Measurements from ENCODE around the gene CCL26. TPM values are rescaled to one million over a fixed set of nuclear protein-coding genes. Genes with fewer than 3 reads are reported as not detected.
A peak's percentile ranks its signal among the peaks of the same experiment; 100 is the strongest.

CCL26 gene
- total and polyA plus RNA-seq, 9 of the 15 experiments (the other 6 are each of a cell fraction or from before 2014, with no cell fraction given), result 2.3 to 26.8 (median 8.4) TPM

- TF ChIP-seq, protein P1, sequence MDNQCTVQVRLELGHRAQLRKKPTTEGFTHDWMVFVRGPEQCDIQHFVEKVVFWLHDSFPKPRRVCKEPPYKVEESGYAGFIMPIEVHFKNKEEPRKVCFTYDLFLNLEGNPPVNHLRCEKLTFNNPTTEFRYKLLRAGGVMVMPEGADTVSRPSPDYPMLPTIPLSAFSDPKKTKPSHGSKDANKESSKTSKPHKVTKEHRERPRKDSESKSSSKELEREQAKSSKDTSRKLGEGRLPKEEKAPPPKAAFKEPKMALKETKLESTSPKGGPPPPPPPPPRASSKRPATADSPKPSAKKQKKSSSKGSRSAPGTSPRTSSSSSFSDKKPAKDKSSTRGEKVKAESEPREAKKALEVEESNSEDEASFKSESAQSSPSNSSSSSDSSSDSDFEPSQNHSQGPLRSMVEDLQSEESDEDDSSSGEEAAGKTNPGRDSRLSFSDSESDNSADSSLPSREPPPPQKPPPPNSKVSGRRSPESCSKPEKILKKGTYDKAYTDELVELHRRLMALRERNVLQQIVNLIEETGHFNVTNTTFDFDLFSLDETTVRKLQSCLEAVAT (IDR thresholded peaks at IDR 0.05), result no peak
- TF ChIP-seq ARID2 (IDR thresholded peaks at IDR 0.05), result no peak
- no peak for TF ChIP-seq ZNF146 (CRISPR knock-in tag; IDR thresholded peaks at IDR 0.05; ENCODE audit: unreplicated experiment)
- TF ChIP-seq STAT5B (CRISPR knock-in tag; IDR thresholded peaks at IDR 0.05), result no peak
- TF ChIP-seq ZBTB9 (CRISPR knock-in tag; IDR thresholded peaks at IDR 0.05), result no peak
- TF ChIP-seq ATF6 (CRISPR knock-in tag; IDR thresholded peaks at IDR 0.05), result no peak; the same call in 1 of the 2 replicates
- TF ChIP-seq MCM2 (IDR thresholded peaks at IDR 0.05; ENCODE audit: low read depth), result no peak
- TF ChIP-seq, protein P2, sequence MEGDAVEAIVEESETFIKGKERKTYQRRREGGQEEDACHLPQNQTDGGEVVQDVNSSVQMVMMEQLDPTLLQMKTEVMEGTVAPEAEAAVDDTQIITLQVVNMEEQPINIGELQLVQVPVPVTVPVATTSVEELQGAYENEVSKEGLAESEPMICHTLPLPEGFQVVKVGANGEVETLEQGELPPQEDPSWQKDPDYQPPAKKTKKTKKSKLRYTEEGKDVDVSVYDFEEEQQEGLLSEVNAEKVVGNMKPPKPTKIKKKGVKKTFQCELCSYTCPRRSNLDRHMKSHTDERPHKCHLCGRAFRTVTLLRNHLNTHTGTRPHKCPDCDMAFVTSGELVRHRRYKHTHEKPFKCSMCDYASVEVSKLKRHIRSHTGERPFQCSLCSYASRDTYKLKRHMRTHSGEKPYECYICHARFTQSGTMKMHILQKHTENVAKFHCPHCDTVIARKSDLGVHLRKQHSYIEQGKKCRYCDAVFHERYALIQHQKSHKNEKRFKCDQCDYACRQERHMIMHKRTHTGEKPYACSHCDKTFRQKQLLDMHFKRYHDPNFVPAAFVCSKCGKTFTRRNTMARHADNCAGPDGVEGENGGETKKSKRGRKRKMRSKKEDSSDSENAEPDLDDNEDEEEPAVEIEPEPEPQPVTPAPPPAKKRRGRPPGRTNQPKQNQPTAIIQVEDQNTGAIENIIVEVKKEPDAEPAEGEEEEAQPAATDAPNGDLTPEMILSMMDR (IDR thresholded peaks at IDR 0.05 in 2 of 3, conservative IDR thresholded peaks at IDR 0.05 in 1 of 3; ENCODE audit: insufficient read depth in 2 of 3, low read depth in 1 of 3, low read length in 3 of 3), result no peak
- TF ChIP-seq SMAD2 (IDR thresholded peaks at IDR 0.05; ENCODE audit: low read depth, low read length), result no peak
- TF ChIP-seq RCOR1 (IDR thresholded peaks at IDR 0.05; ENCODE audit: borderline replicate concordance in 1 of 2, low read depth in 2 of 2, low read length in 2 of 2), result peak in 1 of 2 experiments; percentile 96; a peak in 2 of 4 replicates
- peak; percentile 69; the same call in 1 of the 2 replicates for TF ChIP-seq RNF2 (IDR thresholded peaks at IDR 0.05)
- TF ChIP-seq SMAD3 (CRISPR knock-in tag; conservative IDR thresholded peaks at IDR 0.05), result 0 out of 2 replicates have a peak, but pooled peaks have one; percentile 32
- TF ChIP-seq HDAC1 (IDR thresholded peaks at IDR 0.05), result peak in 1 of 2 experiments; percentile 71; a peak in 2 of 4 replicates
- peak; percentile 99 for TF ChIP-seq ZNF24 (IDR thresholded peaks at IDR 0.05)
- TF ChIP-seq GTF2E2 (tag; IDR thresholded peaks at IDR 0.05), result no peak
- TF ChIP-seq, protein P3, sequence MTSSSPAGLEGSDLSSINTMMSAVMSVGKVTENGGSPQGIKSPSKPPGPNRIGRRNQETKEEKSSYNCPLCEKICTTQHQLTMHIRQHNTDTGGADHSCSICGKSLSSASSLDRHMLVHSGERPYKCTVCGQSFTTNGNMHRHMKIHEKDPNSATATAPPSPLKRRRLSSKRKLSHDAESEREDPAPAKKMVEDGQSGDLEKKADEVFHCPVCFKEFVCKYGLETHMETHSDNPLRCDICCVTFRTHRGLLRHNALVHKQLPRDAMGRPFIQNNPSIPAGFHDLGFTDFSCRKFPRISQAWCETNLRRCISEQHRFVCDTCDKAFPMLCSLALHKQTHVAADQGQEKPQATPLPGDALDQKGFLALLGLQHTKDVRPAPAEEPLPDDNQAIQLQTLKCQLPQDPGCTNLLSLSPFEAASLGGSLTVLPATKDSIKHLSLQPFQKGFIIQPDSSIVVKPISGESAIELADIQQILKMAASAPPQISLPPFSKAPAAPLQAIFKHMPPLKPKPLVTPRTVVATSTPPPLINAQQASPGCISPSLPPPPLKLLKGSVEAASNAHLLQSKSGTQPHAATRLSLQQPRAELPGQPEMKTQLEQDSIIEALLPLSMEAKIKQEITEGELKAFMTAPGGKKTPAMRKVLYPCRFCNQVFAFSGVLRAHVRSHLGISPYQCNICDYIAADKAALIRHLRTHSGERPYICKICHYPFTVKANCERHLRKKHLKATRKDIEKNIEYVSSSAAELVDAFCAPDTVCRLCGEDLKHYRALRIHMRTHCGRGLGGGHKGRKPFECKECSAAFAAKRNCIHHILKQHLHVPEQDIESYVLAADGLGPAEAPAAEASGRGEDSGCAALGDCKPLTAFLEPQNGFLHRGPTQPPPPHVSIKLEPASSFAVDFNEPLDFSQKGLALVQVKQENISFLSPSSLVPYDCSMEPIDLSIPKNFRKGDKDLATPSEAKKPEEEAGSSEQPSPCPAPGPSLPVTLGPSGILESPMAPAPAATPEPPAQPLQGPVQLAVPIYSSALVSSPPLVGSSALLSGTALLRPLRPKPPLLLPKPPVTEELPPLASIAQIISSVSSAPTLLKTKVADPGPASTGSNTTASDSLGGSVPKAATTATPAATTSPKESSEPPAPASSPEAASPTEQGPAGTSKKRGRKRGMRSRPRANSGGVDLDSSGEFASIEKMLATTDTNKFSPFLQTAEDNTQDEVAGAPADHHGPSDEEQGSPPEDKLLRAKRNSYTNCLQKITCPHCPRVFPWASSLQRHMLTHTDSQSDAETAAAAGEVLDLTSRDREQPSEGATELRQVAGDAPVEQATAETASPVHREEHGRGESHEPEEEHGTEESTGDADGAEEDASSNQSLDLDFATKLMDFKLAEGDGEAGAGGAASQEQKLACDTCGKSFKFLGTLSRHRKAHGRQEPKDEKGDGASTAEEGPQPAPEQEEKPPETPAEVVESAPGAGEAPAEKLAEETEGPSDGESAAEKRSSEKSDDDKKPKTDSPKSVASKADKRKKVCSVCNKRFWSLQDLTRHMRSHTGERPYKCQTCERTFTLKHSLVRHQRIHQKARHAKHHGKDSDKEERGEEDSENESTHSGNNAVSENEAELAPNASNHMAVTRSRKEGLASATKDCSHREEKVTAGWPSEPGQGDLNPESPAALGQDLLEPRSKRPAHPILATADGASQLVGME (CRISPR knock-in tag; IDR thresholded peaks at IDR 0.05), result no peak
These were observed 41.8 kb upstream of the CCL26 start, which contains the start of gene CCL24 (continued) for GRCh38 chr7:75813781-75814236.
